Measurements from ENCODE around the gene PFKFB4. TPM values are rescaled to one million over a fixed set of nuclear protein-coding genes. Genes with fewer than 3 reads are reported as not detected.
"Not testable (repeated sequence)": the region's sequence is repeated elsewhere in the genome, so short reads cannot be mapped to it uniquely, and the experiment has no call there.

PFKFB4 gene
- total and polyA plus RNA-seq, 8 donors = 6.5 to 18.8 (median 7.9) TPM

DNA sequence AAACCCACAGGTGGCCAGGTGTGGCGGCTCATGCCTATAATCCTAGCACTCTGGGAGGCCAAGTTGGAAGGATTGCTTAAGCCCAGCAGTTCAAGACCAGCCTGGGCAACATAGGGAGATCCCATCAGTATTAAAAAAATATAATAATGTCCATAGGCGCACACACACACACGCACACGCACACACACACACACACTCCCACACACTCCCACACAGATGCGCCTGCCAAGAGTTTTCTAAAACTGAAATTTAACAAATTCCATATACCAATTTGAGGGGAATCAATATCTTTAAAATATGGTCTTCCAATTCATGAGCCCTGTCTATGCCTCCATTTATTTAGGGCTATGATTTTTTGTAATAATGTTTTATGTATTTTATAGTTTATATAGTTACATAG lies 69.7 kb downstream of the PFKFB4 start:
- Histone ChIP-seq H3K36me3 (peaks cover 0 to 16% of the 10 kb centered on the region in 2 donors), H3K9me3 (no peaks in the 10 kb centered on the region), H3K4me1 (no peaks in the 10 kb centered on the region), H3K4me3 (no peak overlapping the region), H3K27me3 (no peaks in the 10 kb centered on the region), H3K27ac (no peak overlapping the region)
- DNase-seq (no peak), ATAC-seq (no peak)
- intact Hi-C loops (cut with DNase I) = no loop called here
- TF ChIP-seq CTCF (IDR thresholded peaks at IDR 0.05) = no peak

DNA sequence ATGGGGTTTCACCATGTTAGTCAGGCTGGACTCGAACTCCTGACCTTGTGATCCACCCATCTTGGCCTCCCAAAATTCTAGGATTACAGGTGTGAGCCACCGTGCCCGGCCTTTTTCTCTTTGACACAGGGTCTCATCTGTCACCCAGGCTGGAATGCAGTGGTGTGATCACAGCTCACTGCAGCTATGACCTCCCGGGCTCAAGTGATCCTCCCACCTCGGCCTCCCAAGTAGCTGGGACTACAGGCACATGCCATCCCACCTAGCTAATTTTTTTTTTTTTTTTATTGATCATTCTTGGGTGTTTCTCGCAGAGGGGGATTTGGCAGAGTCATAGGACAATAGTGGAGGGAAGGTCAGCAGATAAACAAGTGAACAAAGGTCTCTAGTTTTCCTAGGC lies 73.8 kb downstream of the PFKFB4 start:
- ATAC-seq; H3K27me3 ChIP-seq; H3K9me3 ChIP-seq; H3K4me1 ChIP-seq; H3K36me3 ChIP-seq; H3K27ac ChIP-seq; intact Hi-C loops (cut with DNase I); H3K4me3 ChIP-seq: not testable (repeated sequence)
- peak in 1 of 4 donors; percentile 5 for DNase-seq

DNA sequence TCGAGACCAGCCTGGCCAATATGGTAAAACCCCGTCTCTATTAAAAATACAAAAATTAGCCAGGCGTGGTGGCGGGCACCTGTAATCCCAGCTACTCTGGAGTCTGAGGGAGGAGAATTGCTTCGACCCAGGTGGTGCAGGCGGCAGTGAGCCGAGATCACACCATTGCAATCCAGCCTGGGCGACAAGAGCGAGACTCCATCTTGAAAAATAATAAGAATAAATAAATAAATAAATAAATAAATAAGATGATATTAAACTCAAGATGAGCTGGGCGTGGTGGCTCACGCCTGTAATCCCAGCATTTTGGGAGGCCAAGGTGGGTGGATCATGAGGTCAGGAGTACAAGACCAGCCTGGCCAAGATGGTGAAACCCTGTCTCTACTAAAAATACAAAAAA lies 75.7 kb downstream of the PFKFB4 start:
- H3K27ac ChIP-seq; ATAC-seq; H3K27me3 ChIP-seq; H3K9me3 ChIP-seq; H3K4me3 ChIP-seq; DNase-seq; intact Hi-C loops (cut with DNase I); H3K4me1 ChIP-seq: not testable (repeated sequence)
- peaks cover 0 to 26% of the 10 kb centered on the region in 2 donors for H3K36me3 ChIP-seq

GRCh38 chr3:48478626-48479555 lies 77.7 kb downstream of the PFKFB4 start:
- H3K9me3 ChIP-seq = no peaks in the 10 kb centered on the region
- DNase-seq = no peak
- intact Hi-C loops (cut with DNase I) = no loop called here
- ATAC-seq = no peak
- no peak for TF ChIP-seq CTCF (IDR thresholded peaks at IDR 0.05)
- H3K4me3 ChIP-seq = no peak overlapping the region
- H3K27me3 ChIP-seq = no peaks in the 10 kb centered on the region
- peaks cover 0 to 36% of the 10 kb centered on the region in 2 donors for H3K36me3 ChIP-seq
- peak overlapping the region in 1 of 2 donors; percentile 23 for H3K27ac ChIP-seq
- H3K4me1 ChIP-seq = peaks cover 0 to 9% of the 10 kb centered on the region in 2 donors

DNA sequence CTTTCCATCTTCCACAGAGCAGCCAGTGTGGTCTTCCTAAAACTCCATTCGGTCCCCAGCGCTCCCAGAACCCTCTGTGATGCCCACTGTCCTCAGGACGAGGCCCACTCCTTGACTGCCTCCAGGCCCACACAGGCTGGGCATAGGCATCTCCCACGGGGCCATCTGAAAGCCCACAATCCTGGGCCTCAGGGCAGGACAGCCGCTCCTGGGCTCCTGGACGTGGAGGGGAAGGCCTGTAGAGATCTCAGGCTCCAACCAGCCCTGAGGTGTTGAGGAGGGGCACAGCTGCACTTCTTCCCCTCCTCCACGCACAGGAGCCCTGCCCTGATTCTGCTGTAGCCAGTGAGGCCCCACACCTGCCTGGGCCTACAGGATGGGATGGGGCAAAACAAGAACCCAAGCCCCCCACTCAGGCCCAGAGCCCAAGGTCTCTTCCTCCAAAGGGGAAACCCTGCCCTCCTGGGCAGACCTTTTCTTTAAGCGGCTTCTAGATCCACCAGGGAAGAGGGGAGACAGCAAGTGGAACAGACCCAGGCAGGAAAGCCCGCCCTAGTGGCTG lies 78.6 kb downstream of the PFKFB4 start:
- H3K36me3 ChIP-seq = peaks cover 0 to 36% of the 10 kb centered on the region in 2 donors
- no peaks in the 10 kb centered on the region for H3K27me3 ChIP-seq
- no peaks in the 10 kb centered on the region for H3K9me3 ChIP-seq
- TF ChIP-seq CTCF (IDR thresholded peaks at IDR 0.05) = no peak
- no peak for ATAC-seq
- no peak overlapping the region for H3K4me3 ChIP-seq
- H3K27ac ChIP-seq = peak overlapping the region in 1 of 2 donors; percentile 23
- peaks cover 5 to 18% of the 10 kb centered on the region in 2 donors for H3K4me1 ChIP-seq
- intact Hi-C loops (cut with DNase I) = no loop called here
- no peak for DNase-seq

- no peak for ATAC-seq
- intact Hi-C loops (cut with DNase I) = no loop called here
- H3K9me3 ChIP-seq = no peaks in the 10 kb centered on the region
- peaks cover 14 to 31% of the 10 kb centered on the region in 2 donors for H3K4me1 ChIP-seq
- H3K4me3 ChIP-seq = no peak overlapping the region
- DNase-seq = no peak
- no peaks in the 10 kb centered on the region for H3K27me3 ChIP-seq
- TF ChIP-seq CTCF (IDR thresholded peaks at IDR 0.05) = no peak
- H3K27ac ChIP-seq = no peak overlapping the region
- peaks cover 0 to 36% of the 10 kb centered on the region in 2 donors for H3K36me3 ChIP-seq
Measured at GRCh38 chr3:48476426-48477053, 80.1 kb downstream of the PFKFB4 start.
